DMS114 treated with DMSO at 0.1 percent for 48 hours (cell line): ENCODE results near the gene EMX1.
"Not testable (repeated sequence)": the region's sequence is repeated elsewhere in the genome, so short reads cannot be mapped to it uniquely, and the experiment has no call there.

ENCODE experiments used
- DNase-seq: peaks from one replicate; lab custom pipeline; 2025; ENCODE audit not compliant: unreplicated experiment; lab: John Stamatoyannopoulos, UW

EMX1 gene

DNA sequence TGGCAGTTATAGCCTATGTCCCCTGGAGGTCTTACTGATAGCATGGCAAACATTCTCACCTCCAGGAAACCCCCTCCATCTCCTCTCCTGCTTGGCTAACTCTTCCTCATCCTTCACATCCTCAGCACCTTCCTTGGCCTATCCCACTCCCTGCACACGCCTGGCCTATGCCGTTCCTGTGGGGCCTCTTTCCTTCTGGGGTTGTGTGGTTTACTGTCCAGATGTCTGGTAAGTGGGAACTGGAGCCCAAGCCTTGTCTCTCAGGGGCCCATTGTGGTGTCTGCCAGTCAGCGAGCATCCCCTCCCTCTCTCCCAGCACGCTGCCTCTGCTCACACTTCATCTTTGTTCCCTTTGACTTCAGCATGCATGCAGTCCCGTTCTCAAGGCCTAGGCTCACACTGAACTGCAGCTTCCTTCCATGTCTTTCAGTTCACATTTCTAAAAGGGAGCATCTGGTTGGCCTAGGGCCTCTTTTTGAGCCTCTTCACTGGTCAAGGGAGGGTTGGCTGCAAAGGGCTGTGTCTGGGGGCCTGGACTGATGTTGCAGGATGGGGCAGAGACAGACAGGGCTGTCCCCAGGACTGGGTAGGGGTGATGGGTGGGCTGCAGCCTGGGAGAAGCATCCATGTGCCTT lies 17.0 kb upstream of the EMX1 start:
- no peak for DNase-seq

- no peak for DNase-seq
These were observed 15.9 kb upstream of the EMX1 start for GRCh38 chr2:72901426-72901825.

GRCh38 chr2:72907369-72907768 lies 9.9 kb upstream of the EMX1 start:
- not testable (repeated sequence) for DNase-seq

- no peak for DNase-seq
These were observed 8.6 kb upstream of the EMX1 start for GRCh38 chr2:72908741-72909140.

DNA sequence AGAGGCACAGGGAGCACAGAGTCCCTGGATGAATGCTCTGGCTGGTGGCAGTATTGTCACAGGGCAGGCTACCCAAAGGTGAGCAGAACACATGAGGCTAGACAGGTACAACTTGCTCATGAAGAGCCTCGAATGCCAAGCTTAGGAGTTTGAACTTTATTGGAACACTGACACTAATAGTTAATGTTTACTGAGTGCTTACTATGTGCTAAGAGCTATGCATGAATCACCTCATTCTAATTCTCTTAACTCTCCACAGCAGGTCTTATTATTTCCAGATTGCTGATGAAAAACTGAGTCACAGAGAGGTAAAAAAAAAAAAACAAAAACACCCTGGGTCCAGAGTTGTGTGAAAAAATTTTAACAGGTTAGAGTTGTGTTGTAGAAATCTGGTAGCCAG lies 6.1 kb upstream of the EMX1 start:
- no peak for DNase-seq

- peak; percentile 13 for DNase-seq
These were observed 3.7 kb upstream of the EMX1 start for GRCh38 chr2:72913486-72914205.

- DNase-seq = no peak
These were observed 3.1 kb upstream of the EMX1 start for GRCh38 chr2:72914206-72914559.

DNA sequence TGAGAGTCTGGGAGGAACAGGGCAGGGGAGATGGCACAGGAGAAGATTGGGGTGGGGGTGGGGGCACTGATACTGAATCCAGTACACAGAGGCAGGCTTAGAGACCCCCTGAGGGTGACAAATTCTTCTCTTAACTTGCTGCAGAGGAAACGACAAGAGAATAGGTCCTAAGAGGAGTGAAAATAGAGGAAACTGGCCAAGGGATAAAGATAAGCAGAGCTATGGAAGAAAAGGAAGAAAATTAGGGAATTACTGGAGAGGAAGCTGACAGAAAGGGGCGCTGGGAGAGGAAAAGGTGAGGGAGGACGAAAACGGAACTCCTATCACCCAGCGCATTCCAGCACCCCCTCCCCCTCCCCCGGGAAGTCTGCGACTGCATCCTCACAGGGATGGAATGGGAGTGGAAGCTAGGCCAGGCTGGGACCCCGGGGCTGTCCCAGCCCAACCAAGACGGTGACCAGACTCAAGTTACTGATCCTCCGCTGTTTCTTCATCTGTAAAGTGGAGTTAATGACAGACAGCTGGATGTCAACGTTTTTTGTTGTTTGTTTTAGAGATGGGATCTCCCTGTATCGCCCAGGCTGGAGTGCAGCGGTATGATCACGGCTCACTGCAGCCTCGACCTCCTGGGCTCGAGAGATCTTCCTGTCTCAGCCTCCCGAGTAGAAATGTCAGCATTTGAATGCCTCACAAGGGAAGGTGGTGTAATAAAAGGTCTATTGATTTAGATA lies 2.6 kb upstream of the EMX1 start:
- no peak for DNase-seq

DNA sequence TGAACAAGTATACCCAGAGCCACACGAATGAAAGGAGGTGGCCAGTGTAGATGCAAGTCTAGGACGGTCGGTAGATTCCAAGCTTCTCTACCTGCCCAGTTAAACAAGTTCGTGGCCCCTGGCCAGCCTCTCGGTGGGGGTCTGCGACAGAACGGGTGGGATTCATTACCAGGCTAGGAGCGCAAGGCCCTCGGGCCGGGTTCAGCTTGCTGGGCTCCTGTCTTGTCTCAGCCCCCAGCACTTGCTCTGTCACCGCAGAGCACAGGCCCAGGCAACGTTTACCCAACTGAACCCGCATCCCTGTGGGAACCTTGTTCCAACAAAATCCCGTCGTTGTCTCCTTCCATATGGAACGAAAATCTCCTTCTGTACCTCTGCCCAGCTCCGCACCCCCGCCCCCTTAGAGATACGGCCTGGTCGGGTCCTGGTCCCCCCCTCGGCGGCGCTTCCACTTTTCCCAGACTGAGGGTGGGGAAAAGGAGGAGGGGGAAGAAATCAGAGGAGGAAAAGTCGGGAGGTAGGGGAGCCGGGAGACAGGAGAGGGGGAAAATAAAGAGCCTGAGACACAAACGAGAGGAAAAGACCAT lies 1.9 kb upstream of the EMX1 start:
- no peak for DNase-seq

DNA sequence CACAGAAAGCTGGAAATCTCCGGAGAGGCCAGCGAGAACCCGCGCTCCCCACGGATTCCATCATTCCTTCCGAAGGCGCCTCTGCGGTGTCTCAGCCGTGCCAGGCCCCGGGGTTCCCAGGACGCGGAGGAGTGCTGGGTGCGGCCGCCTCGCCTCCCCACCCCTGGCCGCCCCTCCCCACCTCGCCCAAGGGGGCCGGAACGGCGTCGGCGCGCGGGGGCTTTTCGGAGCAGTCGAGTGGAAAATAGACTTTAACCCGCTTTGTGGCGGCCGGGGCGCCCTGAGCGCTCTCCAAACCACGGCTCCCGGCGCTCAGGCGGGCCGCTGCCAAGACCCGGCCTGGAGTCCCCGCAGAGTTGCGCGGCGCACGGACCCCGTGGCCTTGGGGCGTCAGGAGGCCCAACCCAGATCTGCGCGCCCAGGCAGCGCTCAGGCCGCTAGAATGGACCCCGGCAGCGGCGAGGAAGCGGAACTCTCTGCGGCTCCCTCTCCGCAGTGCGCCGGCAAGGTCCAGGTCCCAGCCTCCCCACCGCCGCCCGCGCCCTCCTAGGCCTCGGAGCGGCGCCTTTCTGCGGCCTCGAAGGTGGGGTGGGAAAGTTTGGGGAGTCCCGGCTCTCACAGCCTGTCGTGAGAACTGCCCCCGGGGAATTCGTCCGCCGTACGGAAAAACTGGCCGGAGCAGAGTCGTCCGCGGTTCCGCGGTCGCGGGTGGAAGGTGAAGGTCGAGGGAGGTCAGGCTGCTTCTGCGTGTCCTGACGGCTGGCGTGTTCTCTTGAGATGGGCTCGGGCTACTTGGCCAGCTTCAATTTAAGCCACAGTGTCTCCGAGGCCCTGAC lies 1.2 kb upstream of the EMX1 start:
- DNase-seq = no peak

- no peak for DNase-seq
These were observed 579 bp upstream of the EMX1 start for GRCh38 chr2:72916743-72917137.

DNA sequence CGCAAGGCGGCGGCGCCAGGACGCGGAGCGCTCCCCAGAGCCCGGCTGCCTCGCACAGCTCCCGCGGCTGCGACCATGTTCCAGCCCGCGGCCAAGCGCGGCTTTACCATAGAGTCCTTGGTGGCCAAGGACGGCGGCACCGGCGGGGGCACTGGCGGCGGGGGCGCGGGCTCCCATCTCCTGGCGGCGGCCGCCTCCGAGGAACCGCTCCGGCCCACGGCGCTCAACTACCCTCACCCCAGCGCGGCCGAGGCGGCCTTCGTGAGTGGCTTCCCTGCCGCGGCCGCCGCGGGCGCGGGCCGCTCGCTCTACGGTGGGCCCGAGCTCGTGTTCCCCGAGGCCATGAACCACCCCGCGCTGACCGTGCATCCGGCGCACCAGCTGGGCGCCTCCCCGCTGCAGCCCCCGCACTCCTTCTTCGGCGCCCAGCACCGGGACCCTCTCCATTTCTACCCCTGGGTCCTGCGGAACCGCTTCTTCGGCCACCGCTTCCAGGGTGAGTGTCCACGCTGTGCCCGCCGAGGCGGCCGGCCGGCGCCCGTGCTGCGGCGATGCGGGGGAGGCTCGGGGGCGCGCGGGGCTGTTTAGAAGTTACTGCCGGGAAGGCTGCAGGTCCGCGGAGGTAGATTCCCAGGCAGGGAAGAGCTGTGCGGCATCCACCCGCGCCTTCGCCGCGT lies 696 bp downstream of the EMX1 start:
- no peak for DNase-seq

DNA sequence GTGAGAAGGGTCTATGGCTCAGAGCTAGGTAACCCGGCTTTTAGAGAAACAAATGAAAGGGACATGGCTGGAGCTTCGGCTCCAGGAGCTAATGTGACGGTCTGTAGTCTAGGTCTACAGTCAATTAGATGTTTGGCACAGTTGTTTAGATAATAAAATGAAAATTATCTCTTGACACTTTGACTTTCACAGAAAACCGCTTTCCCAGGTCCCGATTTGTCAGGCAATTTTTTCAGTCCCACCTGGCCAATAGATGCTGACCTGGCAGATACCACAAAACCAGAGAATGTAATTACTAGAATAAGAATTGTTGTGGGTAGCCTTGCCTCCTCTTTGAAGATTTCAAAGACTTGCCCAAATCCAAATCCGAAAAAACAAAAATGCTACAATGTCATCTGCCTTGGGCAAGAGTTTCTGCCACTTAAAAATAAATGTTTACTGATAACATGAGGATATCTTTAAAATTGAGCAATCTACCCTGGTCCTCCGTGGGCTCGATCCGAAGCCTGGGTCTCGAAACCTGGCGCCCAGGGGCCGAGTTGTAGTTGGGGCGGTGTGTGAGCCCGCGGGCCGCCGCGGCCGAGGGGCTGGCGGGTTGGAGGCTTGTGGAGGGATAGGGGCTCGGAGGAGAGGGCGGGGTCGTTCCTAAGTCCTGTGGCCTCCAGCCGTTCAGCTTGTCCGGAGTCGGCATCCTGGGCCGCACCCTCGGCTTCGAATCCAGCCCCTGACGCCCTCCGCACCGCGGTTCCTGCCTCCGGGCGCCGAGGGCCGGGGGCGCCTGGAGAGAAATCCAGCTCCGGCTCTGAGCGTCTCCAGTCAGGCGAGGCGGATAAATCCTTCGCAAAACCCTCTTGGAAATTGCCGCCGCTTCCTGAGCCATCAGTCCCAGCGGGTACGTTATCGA lies 2.3 kb downstream of the EMX1 start:
- peak; percentile 21 for DNase-seq

- peak; percentile 18 for DNase-seq
These were observed 3.2 kb downstream of the EMX1 start for GRCh38 chr2:72920318-72921087.

DNA sequence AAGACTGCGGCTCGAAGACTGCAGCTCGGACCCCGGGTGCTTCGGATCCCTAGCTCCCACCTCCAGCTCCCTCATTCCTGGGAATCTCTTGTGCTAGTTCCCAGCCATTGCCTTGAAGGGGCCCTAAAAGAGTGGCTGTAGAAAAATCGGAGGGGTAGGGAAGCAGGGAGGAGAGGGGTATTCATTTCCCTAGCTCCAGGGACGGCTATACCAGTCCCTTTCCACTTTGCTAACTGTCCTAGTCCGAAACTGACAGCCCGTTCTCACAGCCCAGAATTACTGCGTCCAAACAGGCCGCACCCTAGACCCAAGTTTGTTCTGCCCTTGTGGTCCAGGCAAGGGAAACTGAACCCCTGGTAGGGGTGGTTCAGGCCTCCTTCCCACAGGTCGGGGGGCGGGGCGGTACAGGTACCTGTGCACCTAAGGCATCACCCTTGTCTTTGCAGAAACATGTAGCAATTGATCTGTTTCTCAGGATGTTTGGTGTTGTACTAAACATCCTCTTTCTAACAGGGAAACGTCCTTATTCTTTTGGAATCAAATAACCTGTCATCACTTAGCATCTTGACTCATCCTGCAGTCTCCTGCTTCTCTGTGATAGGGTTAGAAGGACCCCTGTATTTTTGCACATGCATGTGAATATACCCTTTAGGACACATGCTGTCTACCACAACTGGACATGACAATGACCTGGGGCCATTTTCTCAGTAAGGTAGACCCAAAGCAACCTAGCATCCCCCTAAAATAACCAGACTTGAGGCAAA lies 4.0 kb downstream of the EMX1 start:
- no peak for DNase-seq

GRCh38 chr2:72921853-72922252 lies 4.5 kb downstream of the EMX1 start:
- no peak for DNase-seq

- DNase-seq = no peak
These were observed 6.6 kb downstream of the EMX1 start for GRCh38 chr2:72923833-72924352.
